ENCODE data around the gene HIVEP3.

Gene HIVEP3

DNA sequence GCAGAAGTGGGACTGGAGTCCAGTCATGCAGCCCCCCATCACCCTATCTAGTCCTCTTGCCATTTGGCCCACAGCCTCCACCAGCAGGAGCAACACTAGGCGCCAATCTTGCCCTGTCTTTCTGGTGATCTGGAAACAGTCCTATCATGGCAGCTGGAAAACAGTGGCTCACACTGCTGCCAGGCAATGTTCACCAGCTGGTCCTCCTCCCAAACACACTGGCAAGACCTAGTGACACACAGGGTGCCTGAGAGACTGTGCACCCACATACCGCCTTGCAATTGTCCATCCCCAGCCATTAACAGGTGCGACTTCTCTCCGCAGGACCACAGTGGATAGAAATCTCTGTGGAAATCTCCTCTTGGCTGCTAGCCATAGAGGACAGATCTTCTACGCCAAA, 105.5 kb downstream of the HIVEP3 start:
- TF ChIP-seq, protein P1, sequence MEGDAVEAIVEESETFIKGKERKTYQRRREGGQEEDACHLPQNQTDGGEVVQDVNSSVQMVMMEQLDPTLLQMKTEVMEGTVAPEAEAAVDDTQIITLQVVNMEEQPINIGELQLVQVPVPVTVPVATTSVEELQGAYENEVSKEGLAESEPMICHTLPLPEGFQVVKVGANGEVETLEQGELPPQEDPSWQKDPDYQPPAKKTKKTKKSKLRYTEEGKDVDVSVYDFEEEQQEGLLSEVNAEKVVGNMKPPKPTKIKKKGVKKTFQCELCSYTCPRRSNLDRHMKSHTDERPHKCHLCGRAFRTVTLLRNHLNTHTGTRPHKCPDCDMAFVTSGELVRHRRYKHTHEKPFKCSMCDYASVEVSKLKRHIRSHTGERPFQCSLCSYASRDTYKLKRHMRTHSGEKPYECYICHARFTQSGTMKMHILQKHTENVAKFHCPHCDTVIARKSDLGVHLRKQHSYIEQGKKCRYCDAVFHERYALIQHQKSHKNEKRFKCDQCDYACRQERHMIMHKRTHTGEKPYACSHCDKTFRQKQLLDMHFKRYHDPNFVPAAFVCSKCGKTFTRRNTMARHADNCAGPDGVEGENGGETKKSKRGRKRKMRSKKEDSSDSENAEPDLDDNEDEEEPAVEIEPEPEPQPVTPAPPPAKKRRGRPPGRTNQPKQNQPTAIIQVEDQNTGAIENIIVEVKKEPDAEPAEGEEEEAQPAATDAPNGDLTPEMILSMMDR (IDR thresholded peaks at IDR 0.05; ENCODE audit: low read depth, low read length): no peak
- no peak for DNase-seq (ENCODE audit: extremely low read depth, low read depth)

DNA sequence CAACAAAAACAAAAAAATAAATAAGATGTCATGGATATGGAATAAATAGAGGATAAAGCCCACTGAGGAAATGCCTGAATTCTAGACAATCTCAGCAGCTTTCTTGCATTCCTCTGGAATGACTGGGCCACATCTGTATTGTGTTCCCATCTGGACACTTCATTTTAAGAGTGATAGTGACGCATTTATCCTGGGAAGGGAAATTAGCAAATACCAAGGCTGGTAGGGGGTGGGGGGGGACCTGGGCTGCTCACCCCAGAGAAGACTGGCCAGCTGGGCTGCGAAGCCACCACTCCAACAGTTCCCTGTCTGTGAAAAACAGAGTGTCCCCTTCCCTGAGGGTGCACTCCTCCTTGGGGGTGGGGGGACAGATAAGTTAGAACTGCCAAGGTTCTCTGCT, 106.3 kb downstream of the HIVEP3 start:
- TF ChIP-seq, protein P1 (IDR thresholded peaks at IDR 0.05; ENCODE audit: low read depth, low read length): no peak
- DNase-seq (ENCODE audit: extremely low read depth, low read depth): peak; percentile 29

DNA sequence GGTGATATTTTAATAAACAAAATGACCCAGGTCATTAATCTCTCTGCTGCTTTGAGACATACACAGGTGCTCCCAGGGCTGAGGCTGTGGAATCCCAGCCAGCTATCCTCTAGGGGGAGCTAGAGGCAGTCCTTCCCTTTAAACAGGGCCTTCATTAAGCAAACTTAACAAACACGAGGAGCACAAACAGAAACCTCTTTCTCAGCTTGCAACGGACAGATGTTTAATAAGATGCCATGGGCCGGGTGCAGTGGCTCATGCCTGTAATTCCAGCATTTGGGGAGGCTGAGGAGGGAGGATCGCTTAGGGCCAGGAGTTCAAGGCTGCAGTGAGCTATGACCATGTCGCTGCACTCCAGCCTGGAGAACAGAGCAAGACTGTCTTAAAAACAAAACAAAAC, 106.7 kb downstream of the HIVEP3 start:
- TF ChIP-seq, protein P1 (IDR thresholded peaks at IDR 0.05; ENCODE audit: low read depth, low read length): peak; percentile 65
- peak; percentile 16 for DNase-seq (ENCODE audit: extremely low read depth, low read depth)

DNA sequence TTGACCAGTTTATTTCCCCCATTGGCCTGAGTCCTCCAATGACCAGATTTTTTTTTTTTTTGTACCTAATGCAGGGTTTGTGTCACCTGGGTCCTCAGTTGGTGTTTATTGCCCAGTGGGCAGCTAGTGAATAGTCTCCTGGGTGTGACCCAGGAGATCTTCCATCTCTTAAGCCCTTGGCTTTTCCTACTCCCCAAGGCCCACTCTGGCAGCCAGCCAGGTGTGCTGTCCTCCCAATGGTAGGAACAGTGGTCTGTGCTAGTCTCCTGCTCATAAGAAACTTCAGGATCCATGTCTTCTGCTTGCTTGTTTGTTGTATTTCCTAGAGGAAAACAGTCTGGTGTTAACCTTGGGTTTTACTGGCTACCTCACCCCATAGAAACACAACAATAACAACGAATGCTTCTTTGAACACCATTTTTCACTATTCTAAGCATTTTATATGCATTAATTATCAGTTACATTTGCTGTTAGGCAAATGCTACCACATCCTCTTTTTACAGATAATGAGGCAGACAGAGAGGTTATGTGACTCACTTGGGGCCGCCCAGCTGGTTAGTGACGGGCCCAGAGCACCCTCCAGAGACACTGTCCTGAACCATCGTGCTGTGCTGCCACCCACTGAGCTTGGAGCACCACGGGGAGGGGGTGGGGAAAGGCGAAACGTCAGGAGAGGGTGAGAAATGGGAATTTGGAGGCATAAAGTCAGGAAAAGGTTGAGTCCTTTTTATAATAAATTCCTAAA, 107.5 kb downstream of the HIVEP3 start:
- TF ChIP-seq, protein P1 (IDR thresholded peaks at IDR 0.05; ENCODE audit: low read depth, low read length): no peak
- no peak for DNase-seq (ENCODE audit: extremely low read depth, low read depth)

DNA sequence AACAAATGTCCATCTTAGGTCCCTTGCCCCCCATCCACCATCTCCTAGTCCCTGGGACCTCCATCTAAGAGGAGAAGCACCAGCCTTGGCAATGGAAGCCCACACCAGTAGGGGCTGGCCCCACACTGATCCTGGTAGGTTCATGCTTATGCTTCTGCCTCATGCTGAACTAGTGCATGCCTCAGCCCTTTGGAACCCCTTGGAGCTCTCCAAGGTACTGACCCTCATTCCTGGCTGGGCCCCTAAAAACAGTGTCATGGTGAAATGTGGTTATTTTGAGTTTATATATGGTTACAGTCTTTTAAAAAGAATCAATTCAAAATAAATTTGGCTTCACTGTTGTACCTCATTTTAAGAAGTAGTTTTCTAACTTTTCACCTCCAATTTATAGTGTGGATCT, 108.3 kb downstream of the HIVEP3 start:
- TF ChIP-seq, protein P1 (IDR thresholded peaks at IDR 0.05; ENCODE audit: low read depth, low read length): no peak
- no peak for DNase-seq (ENCODE audit: extremely low read depth, low read depth)

DNA sequence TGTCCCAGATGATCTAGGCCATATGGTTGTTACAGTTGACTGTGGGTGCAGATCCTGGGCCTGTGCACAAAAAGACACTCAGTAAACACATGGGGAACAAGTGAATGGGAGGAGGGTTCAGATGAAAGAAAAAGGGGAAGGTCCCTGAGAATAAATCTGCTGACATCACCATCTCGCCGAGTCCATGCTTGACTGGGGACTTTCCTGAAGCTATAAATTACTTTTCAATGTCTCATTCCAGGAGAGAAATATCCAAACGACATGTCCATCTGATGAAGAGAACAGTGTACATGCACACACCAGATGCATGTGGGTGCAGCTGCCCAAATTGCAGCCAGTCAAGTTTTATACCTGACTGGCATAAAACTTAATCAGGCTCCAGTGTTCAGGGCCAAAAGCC, 109.0 kb downstream of the HIVEP3 start:
- DNase-seq (ENCODE audit: extremely low read depth, low read depth): no peak
- TF ChIP-seq, protein P1 (IDR thresholded peaks at IDR 0.05; ENCODE audit: low read depth, low read length): no peak

DNA sequence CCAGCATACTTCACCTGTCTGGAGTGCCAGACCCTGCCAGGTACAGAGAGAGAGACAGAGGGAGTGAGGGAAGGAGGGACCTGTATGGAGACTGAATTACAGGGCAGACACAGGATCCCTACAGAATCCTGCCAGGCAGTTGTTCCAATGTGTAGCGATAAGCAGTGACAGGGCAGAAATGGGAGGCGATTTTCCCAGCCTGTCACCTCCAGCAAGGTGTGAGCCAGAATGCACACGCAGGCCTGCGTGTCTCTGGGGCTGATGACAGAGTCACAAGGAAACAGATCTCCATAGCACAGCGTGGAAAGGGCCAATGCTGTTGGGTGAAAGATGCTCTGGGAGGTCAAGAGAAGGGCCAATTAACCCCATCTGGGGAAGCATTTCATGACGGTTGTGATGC, 111.3 kb downstream of the HIVEP3 start:
- no peak for DNase-seq (ENCODE audit: extremely low read depth, low read depth)
- TF ChIP-seq, protein P1 (IDR thresholded peaks at IDR 0.05; ENCODE audit: low read depth, low read length): no peak

Data from AG09319 (cell line).